Lung (tissue), 12 donors: Measurements from ENCODE around the gene OR1J2. TPM values are rescaled to one million over a fixed set of nuclear protein-coding genes. Genes with fewer than 3 reads are reported as not detected.

Experiments used
- ATAC-seq: fragments of 200-7000 bp; cut with Tn5 transposase; one replicate; pipeline ENCODE4 v1.9.1; 2020; ENCODE audit warnings: moderate number of reproducible peaks; ENCODE audit not compliant: insufficient read depth, low FRiP score
- DNase-seq, 3 donors: peaks; one replicate each; pipeline ENCODE4 v3.0.0-alpha.2; 2013 to 2017
- H3K27ac ChIP-seq, 2 donors: one replicate each; pipeline ENCODE4 v1.5.1; 2013; ENCODE audit warnings: mild to moderate bottlenecking in 2 of 2, moderate library complexity in 2 of 2, control low read depth in 1 of 2, inconsistent platforms in 1 of 2, low read depth in 1 of 2, low read length in 1 of 2
- H3K27me3 ChIP-seq, 3 donors: one replicate each; pipeline ENCODE4 v1.5.1; 2013; ENCODE audit warnings: low read length in 2 of 3; ENCODE audit not compliant: control insufficient read depth in 3 of 3, insufficient read depth in 3 of 3
- H3K36me3 ChIP-seq, 4 donors: one replicate each; pipeline ENCODE4 v1.5.1; 2013; ENCODE audit warnings: low read length in 4 of 4, mild to moderate bottlenecking in 1 of 4, moderate library complexity in 1 of 4; ENCODE audit not compliant: control insufficient read depth in 4 of 4, insufficient read depth in 4 of 4
- H3K4me1 ChIP-seq, 5 donors: one replicate each; pipeline ENCODE4 v1.5.1; 2013; ENCODE audit warnings: low read length in 5 of 5, mild to moderate bottlenecking in 2 of 5, moderate library complexity in 1 of 5; ENCODE audit not compliant: control insufficient read depth in 5 of 5, insufficient read depth in 5 of 5
- H3K4me3 ChIP-seq: one replicate; pipeline ENCODE4 v1.5.1; 2013; ENCODE audit warnings: mild to moderate bottlenecking, control low read depth, moderate library complexity
- H3K9ac ChIP-seq, 2 donors: one replicate each; pipeline ENCODE4 v1.5.1; 2013; ENCODE audit warnings: low read length in 2 of 2, control low read depth in 1 of 2; ENCODE audit not compliant: insufficient read depth in 1 of 2
- H3K9me3 ChIP-seq, 4 donors: one replicate each; pipeline ENCODE4 v1.5.1; 2013; ENCODE audit warnings: low read length in 3 of 4, mild to moderate bottlenecking in 1 of 4, moderate library complexity in 1 of 4; ENCODE audit not compliant: control insufficient read depth in 4 of 4, insufficient read depth in 3 of 4
- CTCF ChIP-seq: IDR thresholded peaks from 2 replicates; pipeline ENCODE4 v1.5.1; 2012; ENCODE audit warnings: mild to moderate bottlenecking; ENCODE audit errors: control extremely low read depth, extremely low read depth
- WGBS, 2 donors: extraction: QIAGEN DNeasy Blood & Tissue Kit; methylation state at CpG; one replicate each; pipeline ENCODE4 v1.1.7; 2013; 5-methylcytosine and 5-hydroxymethylcytosine counted together
- polyA plus RNA-seq, 2 donors: library from polyadenylated mRNA; stranded (reverse); fragments of 200-250 nt; gene quantifications; one replicate each; pipeline ENCODE4 v1.2.1, GENCODE V29; 2013
- total RNA-seq, 2 donors: library from RNA; depleted of rRNA in 1 of 2; stranded (reverse); fragments of >200 nt in 1 of 2; gene quantifications; one replicate each; pipeline ENCODE4 v1.2.1, GENCODE V29; 2014 to 2021
- donor health status: control.
- donor health status: control.
- donor health status: Bipolar disorder and iron deficiency.
- donor health status: healthy.
- donor health status: DM: yes; HTN: yes; CAD: no.

Gene OR1J2
- total and polyA plus RNA-seq, 4 donors, result not detected

DNA sequence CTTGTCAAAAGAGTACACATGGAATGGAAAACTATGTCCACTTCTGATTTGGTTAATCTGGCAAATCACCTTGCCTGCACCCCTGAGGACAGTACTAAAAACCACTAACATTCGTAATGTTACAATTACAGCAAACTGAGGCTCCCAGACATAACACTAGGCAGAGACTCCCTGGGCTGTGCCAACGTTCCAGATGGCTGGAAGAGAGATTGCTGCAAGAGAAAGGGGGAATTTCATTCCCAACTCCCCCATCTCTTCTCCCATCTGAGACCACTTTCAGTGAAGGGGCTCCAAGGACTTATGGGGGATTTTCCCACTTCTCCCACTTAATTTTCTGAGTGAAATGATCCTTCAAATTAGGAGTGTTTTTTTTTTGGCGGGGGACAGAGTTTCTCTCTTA is 44.1 kb upstream of the OR1J2 start:
- H3K4me3 ChIP-seq, result no peak overlapping the region
- H3K4me1 ChIP-seq, result peaks cover 0 to 6% (median 0%) of the 10 kb centered on the region in 5 donors
- no peaks in the 10 kb centered on the region for H3K36me3 ChIP-seq
- no peak overlapping the region for H3K27ac ChIP-seq
- H3K9me3 ChIP-seq, result no peaks in the 10 kb centered on the region
- TF ChIP-seq CTCF, result no peak
- peaks cover 0 to 2% (median 0%) of the 10 kb centered on the region in 3 donors for H3K27me3 ChIP-seq
- DNase-seq (no peak), ATAC-seq (no peak)
- 69 to 77% methylated on average over 3 of the region's 3 CpGs for WGBS, 2 donors
- no peak overlapping the region for H3K9ac ChIP-seq

GRCh38 chr9:122468735-122469134 is 41.9 kb upstream of the OR1J2 start:
- TF ChIP-seq CTCF, result no peak
- Histone ChIP-seq H3K4me3 (no peak overlapping the region), H3K36me3 (no peaks in the 10 kb centered on the region), H3K27me3 (peaks cover 0 to 2% (median 0%) of the 10 kb centered on the region in 3 donors), H3K4me1 (peaks cover 0 to 6% (median 0%) of the 10 kb centered on the region in 5 donors), H3K27ac (no peak overlapping the region), H3K9ac (no peak overlapping the region), H3K9me3 (no peaks in the 10 kb centered on the region)
- WGBS, 2 donors, result 59 to 63% methylated on average over 4 of the region's 4 CpGs
- DNase-seq (no peak), ATAC-seq (no peak)

DNA sequence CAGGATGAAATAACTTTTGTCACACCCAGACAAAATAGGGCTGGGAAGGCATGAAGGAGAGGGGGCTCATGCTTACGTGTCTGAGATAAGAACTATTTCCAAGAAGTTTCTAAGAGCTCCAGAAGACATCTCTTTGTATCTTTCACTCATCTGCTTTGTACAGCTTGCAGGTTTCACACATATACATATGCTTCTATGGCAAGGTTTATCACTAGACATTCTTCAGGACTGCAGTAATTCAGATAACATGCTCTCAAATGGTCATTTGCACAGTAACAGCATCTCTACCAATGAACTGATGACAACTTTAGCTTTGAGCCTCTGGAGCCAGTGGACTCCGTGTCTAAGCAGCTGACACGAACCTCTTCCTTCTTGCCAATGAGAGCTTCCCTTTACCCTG is 36.0 kb upstream of the OR1J2 start:
- H3K9me3 ChIP-seq, result no peaks in the 10 kb centered on the region
- H3K27me3 ChIP-seq, result peaks cover 0 to 7% (median 0%) of the 10 kb centered on the region in 3 donors
- WGBS, 2 donors, result 71 to 82% methylated on average over 3 of the region's 3 CpGs
- H3K4me3 ChIP-seq, result no peak overlapping the region
- H3K36me3 ChIP-seq, result no peaks in the 10 kb centered on the region
- no peak overlapping the region for H3K9ac ChIP-seq
- no peak overlapping the region for H3K27ac ChIP-seq
- DNase-seq, result no peak
- ATAC-seq, result no peak
- TF ChIP-seq CTCF, result no peak
- no peaks in the 10 kb centered on the region for H3K4me1 ChIP-seq

DNA sequence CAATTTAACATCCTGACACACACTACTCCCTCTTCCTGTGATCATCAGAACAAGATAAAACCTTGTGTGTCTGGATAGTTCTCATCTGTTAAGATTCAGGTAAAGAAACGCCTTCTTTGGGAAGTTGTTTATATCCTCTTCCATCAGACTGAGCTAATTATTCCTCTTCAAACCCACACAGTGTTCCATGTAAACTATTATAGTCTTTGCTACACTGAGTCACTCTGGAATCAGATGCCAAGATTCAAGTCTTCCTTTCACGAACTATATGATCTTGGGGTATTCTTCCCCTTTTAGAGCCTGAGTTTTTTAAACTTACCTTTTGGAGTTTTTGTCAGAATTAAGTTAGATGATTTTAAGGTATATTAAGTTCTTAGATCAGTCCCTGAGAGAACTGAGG is 34.9 kb upstream of the OR1J2 start:
- no peaks in the 10 kb centered on the region for H3K9me3 ChIP-seq
- peaks cover 0 to 7% (median 0%) of the 10 kb centered on the region in 3 donors for H3K27me3 ChIP-seq
- no peak for TF ChIP-seq CTCF
- no peak overlapping the region for H3K27ac ChIP-seq
- H3K36me3 ChIP-seq, result no peaks in the 10 kb centered on the region
- H3K4me1 ChIP-seq, result no peaks in the 10 kb centered on the region
- H3K4me3 ChIP-seq, result no peak overlapping the region
- DNase-seq, result no peak
- ATAC-seq, result no peak
- 56 to 69% methylated on average over 2 of the region's 2 CpGs for WGBS, 2 donors
- H3K9ac ChIP-seq, result no peak overlapping the region
